ENCODE results near the gene EHHADH.
"Not testable (repeated sequence)": the region's sequence is repeated elsewhere in the genome, so short reads cannot be mapped to it uniquely, and the experiment has no call there.

EHHADH gene

GRCh38 chr3:185250653-185251052, 3.2 kb downstream of the EHHADH start:
- DNase-seq: no peak

DNA sequence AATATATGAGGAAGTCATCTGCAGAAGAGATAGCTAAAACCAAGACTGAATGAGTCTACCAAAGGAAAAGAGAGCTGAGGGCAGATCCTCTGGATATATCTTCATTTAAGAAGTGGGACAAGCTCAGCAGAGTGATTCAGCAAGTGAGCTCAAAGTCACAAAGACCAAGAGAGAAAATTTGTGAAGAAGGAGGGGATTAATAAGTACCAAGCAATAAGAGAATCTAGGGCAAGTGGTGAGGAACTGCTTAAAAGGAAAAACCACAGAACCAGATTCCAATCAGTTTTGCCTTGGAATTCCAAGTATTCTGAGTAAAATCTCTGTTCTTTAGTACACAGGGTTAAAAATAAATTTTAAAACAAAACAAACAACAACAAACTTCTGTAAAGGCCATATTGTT, 3.6 kb downstream of the EHHADH start:
- DNase-seq: no peak

- no peak for DNase-seq
Measured at GRCh38 chr3:185242642-185243041, 11.2 kb downstream of the EHHADH start.

DNA sequence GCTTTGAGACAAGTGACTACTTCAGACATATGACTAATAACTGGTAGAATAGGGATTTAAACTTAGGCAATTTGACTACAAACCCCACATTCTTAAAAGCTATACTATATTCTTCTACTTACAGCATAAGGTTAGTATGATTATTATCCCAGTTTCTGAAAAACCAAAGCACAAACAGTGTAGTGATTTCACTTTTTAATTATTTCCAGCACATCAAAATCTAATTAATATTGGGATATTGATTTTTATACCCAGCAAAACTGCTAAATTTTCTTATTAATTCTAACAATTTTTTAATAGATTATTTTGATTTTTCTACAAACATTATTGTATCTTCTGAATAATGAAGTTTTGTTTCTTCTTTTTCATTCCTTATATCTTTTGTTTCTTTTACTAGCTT, 16.9 kb downstream of the EHHADH start:
- DNase-seq: no peak

DNA sequence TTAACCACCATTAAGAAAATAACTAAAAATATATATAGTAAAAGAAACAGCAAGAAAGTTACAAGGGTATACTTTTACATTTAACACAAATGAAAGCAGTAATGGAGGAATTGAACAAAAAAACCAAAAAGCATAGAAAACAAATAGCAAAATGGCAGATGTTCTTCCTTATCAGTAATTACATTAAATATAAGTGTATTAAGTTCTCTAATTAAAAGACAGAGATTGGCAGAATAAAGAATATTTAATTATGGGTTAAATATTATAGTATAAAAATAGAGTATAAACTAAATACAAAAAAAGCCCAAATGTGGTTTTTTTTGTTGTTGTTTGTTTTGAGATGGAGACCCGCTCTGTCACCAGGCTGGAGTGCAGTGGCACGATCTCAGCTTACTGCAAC, 20.5 kb downstream of the EHHADH start:
- DNase-seq: no peak

GRCh38 chr3:185226526-185226925, 27.3 kb downstream of the EHHADH start:
- not testable (repeated sequence) for DNase-seq

- no peak for DNase-seq
Measured at GRCh38 chr3:185225523-185225922, 28.3 kb downstream of the EHHADH start.

- no peak for DNase-seq
Measured at GRCh38 chr3:185225080-185225479, 28.8 kb downstream of the EHHADH start.

GRCh38 chr3:185221203-185221602, 32.6 kb downstream of the EHHADH start:
- no peak for DNase-seq

GRCh38 chr3:185216607-185216958, 37.3 kb downstream of the EHHADH start:
- DNase-seq: no peak

DNA sequence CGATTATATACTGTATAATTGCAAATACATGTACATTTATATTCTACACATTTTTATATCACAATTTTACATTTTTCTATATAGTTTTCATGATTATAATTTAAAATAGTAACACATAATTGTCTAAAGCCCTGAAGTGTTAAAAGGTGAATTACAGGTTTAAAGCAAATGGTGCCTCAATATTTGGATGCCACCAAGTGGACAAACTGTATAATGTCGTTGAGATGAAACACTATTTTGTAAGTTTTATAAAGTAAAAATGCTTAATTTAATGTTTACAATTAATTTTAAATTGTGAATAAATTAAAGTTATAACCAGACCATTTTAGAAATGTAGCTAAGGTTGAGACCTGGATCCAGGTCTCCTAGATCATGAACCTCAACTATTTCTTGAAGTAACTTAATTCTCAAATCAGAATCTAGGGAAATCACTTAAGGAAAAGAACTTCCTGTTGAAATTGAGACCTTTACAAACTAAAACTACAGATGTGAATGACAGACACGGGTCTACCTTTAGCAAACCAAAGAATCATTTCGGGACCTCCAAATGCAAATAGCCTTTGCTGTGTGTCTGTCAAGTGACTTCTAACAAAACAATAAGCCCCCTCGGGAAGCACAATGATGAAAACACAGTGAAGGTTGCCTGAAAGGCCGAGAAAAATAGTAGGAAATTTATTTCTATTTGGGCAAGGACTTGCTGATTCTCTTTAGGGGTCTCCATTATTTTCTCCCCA, 37.8 kb downstream of the EHHADH start:
- no peak for DNase-seq

DNA sequence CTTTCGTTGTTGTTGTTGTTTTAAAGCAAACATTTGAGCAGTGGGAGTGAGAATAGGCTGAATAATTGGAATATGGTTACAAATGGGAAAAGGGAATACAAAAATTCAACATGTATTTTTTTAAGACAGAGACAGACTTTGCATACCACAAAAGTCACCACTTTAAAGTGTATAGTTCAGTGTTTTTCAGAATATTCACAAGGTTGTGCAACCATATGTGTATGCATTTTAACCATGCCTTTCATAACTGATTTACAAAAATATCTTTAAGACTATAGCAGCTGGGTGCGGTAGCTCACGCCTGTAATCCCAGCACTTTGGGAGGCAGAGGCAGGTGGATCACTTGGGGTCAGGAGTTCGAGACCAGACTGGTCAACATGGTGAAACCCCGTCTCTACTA, 41.3 kb downstream of the EHHADH start:
- no peak for DNase-seq

DNA sequence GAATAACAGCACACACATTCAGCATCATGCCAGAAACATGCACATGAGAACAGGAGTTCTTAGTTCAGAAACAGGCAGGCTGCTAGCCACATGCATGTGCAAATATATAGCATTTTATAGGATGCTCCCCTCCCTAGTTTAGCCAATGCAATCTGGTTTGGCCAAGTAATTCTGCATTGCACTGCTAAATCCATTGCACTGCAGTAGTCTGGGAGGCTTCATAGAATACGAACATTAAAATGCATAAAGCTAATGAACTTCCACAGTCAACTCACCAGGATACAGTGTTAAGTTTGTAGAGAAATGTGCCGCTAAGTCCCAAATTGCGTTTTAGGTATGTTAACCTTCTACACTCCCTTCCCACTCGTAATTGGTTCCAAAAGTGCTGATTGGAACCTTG, 41.8 kb downstream of the EHHADH start:
- no peak for DNase-seq

GRCh38 chr3:185210621-185211142, 43.2 kb downstream of the EHHADH start:
- no peak for DNase-seq

GRCh38 chr3:185208823-185209222, 45.0 kb downstream of the EHHADH start:
- no peak for DNase-seq

GRCh38 chr3:185207931-185208746, 45.7 kb downstream of the EHHADH start:
- no peak for DNase-seq

DNA sequence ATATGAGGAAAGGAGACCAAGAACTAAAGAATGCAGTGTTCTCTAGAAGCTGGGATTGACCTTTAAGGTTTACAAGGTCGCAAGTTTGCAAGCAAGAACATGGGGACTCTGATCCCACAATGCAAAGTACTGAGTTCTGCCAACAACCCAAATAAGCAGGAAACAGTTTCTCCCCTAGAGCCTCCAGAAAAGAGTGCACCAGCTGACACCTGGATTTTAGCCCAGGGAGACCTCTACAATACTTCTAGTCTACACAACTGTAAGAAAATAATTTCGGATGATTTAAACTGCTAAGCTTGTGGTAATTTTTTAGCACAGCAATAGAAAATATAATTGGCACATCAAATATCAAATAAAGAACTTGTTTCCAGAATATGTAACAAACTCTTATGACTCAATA, 46.4 kb downstream of the EHHADH start:
- no peak for DNase-seq

GRCh38 chr3:185205865-185206264, 48.0 kb downstream of the EHHADH start:
- no peak for DNase-seq

GRCh38 chr3:185204894-185205293, 49.0 kb downstream of the EHHADH start:
- DNase-seq: no peak

DNA sequence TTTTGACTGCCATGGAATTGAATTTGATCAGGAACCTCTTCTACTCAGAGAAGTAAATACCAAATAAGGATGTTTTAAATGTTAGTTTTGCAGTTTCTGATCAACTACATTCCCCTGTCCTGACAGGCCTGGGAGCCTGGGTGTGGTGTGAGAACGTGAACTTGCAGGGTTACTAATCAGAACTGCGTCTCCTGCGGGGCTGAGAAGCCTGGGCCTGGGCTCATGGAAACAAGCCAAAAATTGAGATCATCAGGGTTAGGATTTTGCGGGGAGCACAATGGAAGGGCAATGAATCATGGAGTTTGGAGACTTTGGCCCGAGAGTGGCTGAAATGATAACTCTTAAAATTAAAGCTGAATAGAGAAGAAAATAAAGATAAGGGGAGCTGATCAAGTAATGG, 53.2 kb downstream of the EHHADH start:
- DNase-seq: no peak

DNA sequence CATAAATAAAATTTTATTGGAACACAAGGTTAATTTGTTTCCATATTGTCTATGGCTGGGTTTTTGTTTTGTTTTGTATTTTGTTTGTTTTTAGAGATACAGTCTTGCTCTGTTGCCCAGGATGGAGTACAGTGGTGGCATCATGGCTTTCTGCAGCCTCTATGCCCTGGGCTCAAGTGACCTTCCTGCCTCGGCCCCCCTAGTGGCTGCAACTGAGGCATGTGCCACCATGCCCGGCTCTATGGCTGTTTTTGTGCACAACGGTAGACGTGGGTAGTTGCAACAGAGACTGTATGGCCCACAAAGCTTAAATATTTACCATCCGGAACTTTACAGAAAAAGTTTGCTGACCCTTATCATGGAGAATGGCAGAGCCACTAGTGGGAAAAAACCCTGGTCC, 54.2 kb downstream of the EHHADH start:
- DNase-seq: no peak

DNA sequence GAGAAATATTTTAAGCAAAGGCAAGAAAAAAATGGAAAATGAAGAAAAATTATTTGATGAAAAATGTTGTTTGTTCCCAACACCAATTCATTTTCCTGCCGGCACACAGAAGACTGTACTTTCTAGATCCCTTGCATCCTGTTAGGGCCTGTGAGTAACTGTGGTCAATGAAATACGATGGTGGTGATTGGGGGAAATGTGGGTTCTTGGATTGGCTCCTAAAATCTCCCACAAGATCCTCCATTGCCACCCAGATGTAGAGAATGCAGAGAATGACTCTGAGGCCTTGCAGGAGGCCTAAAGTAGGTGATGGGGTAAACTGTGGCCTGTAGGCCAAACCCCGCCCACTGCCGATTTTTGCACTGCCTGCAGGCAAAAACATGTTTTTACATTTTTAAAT, 54.6 kb downstream of the EHHADH start:
- DNase-seq: no peak

DNA sequence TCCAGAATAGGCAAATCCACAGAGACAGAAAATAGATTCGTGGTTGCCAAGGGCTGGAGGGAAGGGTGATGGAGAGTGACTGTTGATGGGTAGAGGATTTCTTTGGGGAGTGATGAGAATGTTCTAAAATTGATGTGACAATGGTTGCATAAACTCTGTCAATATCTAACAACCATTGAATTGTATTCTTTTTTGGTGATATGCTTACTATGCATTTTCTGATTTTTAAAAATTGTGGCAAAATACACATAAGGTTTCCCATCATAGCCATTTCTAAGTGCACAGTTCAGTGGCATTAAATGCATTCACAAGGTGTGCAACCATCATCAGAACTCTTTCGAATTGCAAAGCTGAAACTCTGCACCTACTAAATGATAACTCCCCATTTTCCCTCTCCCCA, 56.8 kb downstream of the EHHADH start:
- no peak for DNase-seq

GRCh38 chr3:185195652-185196051, 58.2 kb downstream of the EHHADH start:
- no peak for DNase-seq
